ENCODE data around the gene RANBP6.
A peak's percentile ranks its signal among the peaks of the same experiment; 100 is the strongest.
"Not testable (repeated sequence)": the region's sequence is repeated elsewhere in the genome, so short reads cannot be mapped to it uniquely, and the experiment has no call there.

Gene RANBP6

DNA sequence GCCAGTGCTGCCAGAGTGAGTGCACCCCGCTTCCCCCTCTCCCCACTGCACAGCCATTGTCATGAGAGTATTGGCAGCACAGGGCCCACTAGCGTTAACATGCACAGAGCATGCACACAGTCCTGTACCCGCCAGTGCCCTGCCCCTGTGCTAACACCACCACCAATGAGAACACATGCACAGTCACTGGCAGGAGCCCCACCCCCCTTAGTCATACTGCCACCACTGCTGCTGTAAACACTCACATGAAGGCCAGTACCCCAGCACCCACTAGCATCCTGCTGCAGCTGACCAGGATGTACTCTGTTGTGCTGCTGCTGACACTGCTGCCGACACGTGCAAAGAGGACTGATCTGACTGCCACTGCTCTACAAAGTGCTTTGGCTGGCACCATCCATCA, 19.5 kb upstream of the RANBP6 start:
- TF ChIP-seq, protein P1, sequence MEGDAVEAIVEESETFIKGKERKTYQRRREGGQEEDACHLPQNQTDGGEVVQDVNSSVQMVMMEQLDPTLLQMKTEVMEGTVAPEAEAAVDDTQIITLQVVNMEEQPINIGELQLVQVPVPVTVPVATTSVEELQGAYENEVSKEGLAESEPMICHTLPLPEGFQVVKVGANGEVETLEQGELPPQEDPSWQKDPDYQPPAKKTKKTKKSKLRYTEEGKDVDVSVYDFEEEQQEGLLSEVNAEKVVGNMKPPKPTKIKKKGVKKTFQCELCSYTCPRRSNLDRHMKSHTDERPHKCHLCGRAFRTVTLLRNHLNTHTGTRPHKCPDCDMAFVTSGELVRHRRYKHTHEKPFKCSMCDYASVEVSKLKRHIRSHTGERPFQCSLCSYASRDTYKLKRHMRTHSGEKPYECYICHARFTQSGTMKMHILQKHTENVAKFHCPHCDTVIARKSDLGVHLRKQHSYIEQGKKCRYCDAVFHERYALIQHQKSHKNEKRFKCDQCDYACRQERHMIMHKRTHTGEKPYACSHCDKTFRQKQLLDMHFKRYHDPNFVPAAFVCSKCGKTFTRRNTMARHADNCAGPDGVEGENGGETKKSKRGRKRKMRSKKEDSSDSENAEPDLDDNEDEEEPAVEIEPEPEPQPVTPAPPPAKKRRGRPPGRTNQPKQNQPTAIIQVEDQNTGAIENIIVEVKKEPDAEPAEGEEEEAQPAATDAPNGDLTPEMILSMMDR (IDR thresholded peaks at IDR 0.05; ENCODE audit: extremely low read depth, insufficient read depth, missing control alignments), result no peak
- DNase-seq (ENCODE audit: low spot score), result no peak
- in situ Hi-C loops (cut with MboI; ENCODE audit: low pct_unique_long_range_greater_than_20kb, low sequenced_read_pairs, unreplicated experiment), result no loop called here

DNA sequence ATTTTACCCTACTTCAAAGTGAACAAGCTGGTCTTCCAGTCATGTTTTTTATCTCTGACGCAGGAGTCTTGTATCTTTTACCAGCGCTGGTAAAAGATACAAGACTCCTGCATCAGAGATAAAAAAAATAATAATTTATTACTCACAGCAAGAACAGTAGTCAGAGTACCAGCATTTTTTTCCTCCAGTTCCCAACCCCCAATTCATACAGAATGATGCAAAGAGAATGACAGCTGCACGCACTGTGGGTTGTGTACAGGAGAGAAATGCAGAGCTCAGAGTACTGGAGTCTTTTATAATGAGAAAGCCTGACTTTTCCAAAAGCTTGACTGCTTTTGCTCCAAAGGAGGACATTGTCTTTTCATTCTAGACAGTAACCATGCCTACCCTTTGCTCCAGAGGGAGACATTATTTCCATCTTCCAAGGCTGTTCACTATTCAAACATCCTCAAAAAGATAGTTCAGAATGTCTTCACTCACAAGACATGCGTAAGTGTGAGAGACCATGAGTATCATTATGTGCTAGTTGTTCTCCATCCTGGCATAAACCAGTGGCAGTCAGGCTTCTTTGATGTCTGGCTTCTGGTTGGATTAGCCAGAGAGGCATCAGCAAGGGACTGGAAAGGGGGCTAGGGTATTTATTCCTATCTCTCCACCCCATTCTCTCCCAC, 14.3 kb upstream of the RANBP6 start:
- TF ChIP-seq, protein P1 (IDR thresholded peaks at IDR 0.05; ENCODE audit: extremely low read depth, insufficient read depth, missing control alignments), result no peak
- no peak for DNase-seq (ENCODE audit: low spot score)
- in situ Hi-C loops (cut with MboI; ENCODE audit: low pct_unique_long_range_greater_than_20kb, low sequenced_read_pairs, unreplicated experiment), result no loop called here

DNA sequence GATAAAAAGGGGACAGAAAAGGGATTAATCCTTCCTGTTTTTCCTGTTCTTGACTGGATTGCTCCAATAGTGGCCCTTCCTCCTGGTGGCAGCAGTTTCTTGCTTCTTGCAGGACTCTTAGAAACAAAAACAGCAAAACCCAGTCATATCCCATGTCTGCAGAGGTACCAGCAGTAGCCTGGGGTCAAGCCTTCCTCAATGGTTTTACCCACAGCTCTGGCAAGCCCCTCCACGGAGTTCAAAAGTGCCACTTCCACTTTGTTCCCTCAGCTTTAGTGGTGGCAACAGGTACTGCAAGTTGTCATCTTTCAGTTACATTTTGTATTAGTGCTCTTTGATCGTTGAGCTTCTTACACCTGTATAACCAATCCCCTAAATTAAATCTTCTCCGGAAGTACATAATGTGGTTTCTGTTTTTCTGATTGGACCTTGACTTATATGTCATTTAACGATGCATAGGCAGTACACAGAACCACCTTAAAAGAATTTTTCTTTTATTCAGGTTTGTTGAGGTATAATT, 8.7 kb upstream of the RANBP6 start:
- in situ Hi-C loops (cut with MboI; ENCODE audit: low pct_unique_long_range_greater_than_20kb, low sequenced_read_pairs, unreplicated experiment), result no loop called here
- TF ChIP-seq, protein P1 (IDR thresholded peaks at IDR 0.05; ENCODE audit: extremely low read depth, insufficient read depth, missing control alignments), result peak; percentile 34
- peak; percentile 47 for DNase-seq (ENCODE audit: low spot score)

DNA sequence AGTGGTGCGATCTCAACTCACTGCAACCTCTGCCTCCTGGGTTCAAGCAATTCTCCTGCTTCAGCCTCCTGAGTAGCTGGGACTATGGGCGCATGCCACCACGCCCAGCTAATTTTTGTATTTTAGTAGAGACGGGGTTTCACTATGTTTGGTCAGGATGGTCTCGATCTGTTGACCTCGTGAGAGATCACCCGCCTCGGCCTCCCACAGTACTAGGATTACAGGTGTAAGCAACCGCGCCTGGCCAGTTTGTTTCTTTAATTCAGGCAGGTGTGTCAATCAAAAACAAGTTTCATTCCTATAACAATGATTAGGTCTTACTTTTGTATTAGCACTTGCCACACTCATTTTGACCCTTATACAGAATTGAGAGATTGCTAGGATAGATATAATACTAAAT, 1.6 kb upstream of the RANBP6 start:
- DNase-seq (ENCODE audit: low spot score); in situ Hi-C loops (cut with MboI; ENCODE audit: low pct_unique_long_range_greater_than_20kb, low sequenced_read_pairs, unreplicated experiment): not testable (repeated sequence)

GRCh38 chr9:6014670-6015270, 654 bp downstream of the RANBP6 start:
- in situ Hi-C loops (cut with MboI; ENCODE audit: low pct_unique_long_range_greater_than_20kb, low sequenced_read_pairs, unreplicated experiment), result no loop called here
- TF ChIP-seq, protein P1 (IDR thresholded peaks at IDR 0.05; ENCODE audit: extremely low read depth, insufficient read depth, missing control alignments), result no peak
- DNase-seq (ENCODE audit: low spot score), result no peak

GRCh38 chr9:6008169-6008979, 7.0 kb downstream of the RANBP6 start:
- TF ChIP-seq, protein P1 (IDR thresholded peaks at IDR 0.05; ENCODE audit: extremely low read depth, insufficient read depth, missing control alignments), result no peak
- in situ Hi-C loops (cut with MboI; ENCODE audit: low pct_unique_long_range_greater_than_20kb, low sequenced_read_pairs, unreplicated experiment), result no loop called here
- peak; percentile 93 for DNase-seq (ENCODE audit: low spot score)
